HepG2 (cell line): ENCODE data around the gene HAUS1. TPM values are rescaled to one million over a fixed set of nuclear protein-coding genes. Genes with fewer than 3 reads are reported as not detected.

ENCODE experiments used
- FOSL1 ChIP-seq: sonication (generic); formaldehyde crosslinking; IDR thresholded peaks from 2 replicates; pipeline ENCODE4 v1.9.0; 2021; ENCODE audit warnings: missing genetic modification reagents, borderline replicate concordance
- MAFK ChIP-seq, 2 experiments: IDR thresholded peaks in 1 of 2; conservative IDR thresholded peaks in 1 of 2; 2 replicates each; pipeline ENCODE4 v1.6.1; 2011; ENCODE audit warnings: improper control_type of control experiment in 2 of 2, low read length in 2 of 2
- REL ChIP-seq: sonication (generic); formaldehyde crosslinking; conservative IDR thresholded peaks from 2 replicates; pipeline ENCODE4 v1.8.0; 2022; ENCODE audit warnings: mild to moderate bottlenecking, missing genetic modification reagents, moderate library complexity
- RFXAP ChIP-seq: sonication (generic); formaldehyde crosslinking; IDR thresholded peaks from 2 replicates; pipeline ENCODE4 v1.4.0; 2020; ENCODE audit warnings: missing genetic modification reagents, borderline replicate concordance
- RXRB ChIP-seq: IDR thresholded peaks from 2 replicates; pipeline ENCODE4 v1.6.1; 2016; ENCODE audit warnings: borderline replicate concordance, missing genetic modification reagents, missing compliant biosample characterization
- SIX1 ChIP-seq: sonication (generic); formaldehyde crosslinking; IDR thresholded peaks from 2 replicates; pipeline ENCODE4 v1.4.0; 2020; ENCODE audit warnings: missing genetic modification reagents, borderline replicate concordance
- SMARCC2 ChIP-seq: fragments of 450-650 bp; IDR thresholded peaks from 2 replicates; pipeline ENCODE4 v1.6.1; 2017; ENCODE audit warnings: antibody characterized with exemption, mild to moderate bottlenecking
- TEAD2 ChIP-seq: sonication (generic); formaldehyde crosslinking; IDR thresholded peaks from 2 replicates; pipeline ENCODE4 v1.9.0; 2021; ENCODE audit warnings: missing genetic modification reagents
- ZFYVE20 ChIP-seq: sonication (generic); formaldehyde crosslinking; IDR thresholded peaks from 2 replicates; pipeline ENCODE4 v1.8.0; 2023; ENCODE audit warnings: low read depth, mild to moderate bottlenecking, moderate library complexity, missing genetic modification reagents, borderline replicate concordance
- ZNF251 ChIP-seq: sonication (generic); formaldehyde crosslinking; IDR thresholded peaks from 2 replicates; pipeline ENCODE4 v1.9.0; 2021; ENCODE audit warnings: mild to moderate bottlenecking, missing genetic modification reagents
- ZNF749 ChIP-seq: sonication (generic); formaldehyde crosslinking; IDR thresholded peaks from 2 replicates; pipeline ENCODE4 v1.8.0; 2022; ENCODE audit warnings: mild to moderate bottlenecking, missing genetic modification reagents, moderate library complexity, borderline replicate concordance
- polyA plus RNA-seq, 8 experiments: library from polyadenylated mRNA; depleted of rRNA in 3 of 8; stranded (reverse) in 7 of 8; unstranded in 1 of 8; fragments of >200 nt; fragmentation: Illumina TruSeq in 4 of 8; extraction: Trizol in 4 of 8; gene quantifications; 2 replicates each; pipeline versions ENCODE4 v1.2.1 to v1.2.3, GENCODE V29; 2011 to 2016; ENCODE audit warnings: low read depth in 4 of 8, missing spikeins in 1 of 8, mixed read lengths in 1 of 8; ENCODE audit not compliant: insufficient read depth in 1 of 8
- total RNA-seq, 5 experiments: library from RNA; depleted of rRNA; stranded (reverse); fragments of >200 nt; fragmentation: Illumina TruSeq; extraction: Trizol; gene quantifications; 2 replicates each; pipeline ENCODE4 v1.2.3, GENCODE V29; 2016; ENCODE audit warnings: low read depth in 1 of 5
- TF ChIP-seq, protein P1 (sequence below): sonication (generic); formaldehyde crosslinking; IDR thresholded peaks from 2 replicates; pipeline ENCODE4 v1.4.0; 2020; ENCODE audit warnings: missing genetic modification reagents
- TF ChIP-seq, protein P2 (sequence below): IDR thresholded peaks from 2 replicates; pipeline ENCODE4 v1.6.1; 2012; ENCODE audit warnings: low read length, improper control_type of control experiment
- TF ChIP-seq, protein P3 (sequence below): sonication (generic); formaldehyde crosslinking; IDR thresholded peaks from 2 replicates; pipeline ENCODE4 v1.5.0; 2020; ENCODE audit warnings: missing genetic modification reagents
- TF ChIP-seq, protein P4 (sequence below): sonication (generic); formaldehyde crosslinking; IDR thresholded peaks from 2 replicates; pipeline ENCODE4 v1.8.1; 2023; ENCODE audit warnings: mild to moderate bottlenecking, moderate library complexity, missing genetic modification reagents
- TF ChIP-seq, protein P5 (sequence below): sonication (generic); formaldehyde crosslinking; IDR thresholded peaks from 2 replicates; pipeline ENCODE4 v1.5.0; 2020; ENCODE audit warnings: missing genetic modification reagents
- TF ChIP-seq, protein P6 (sequence below): sonication (generic); formaldehyde crosslinking; IDR thresholded peaks from 2 replicates; pipeline ENCODE4 v1.4.0; 2020; ENCODE audit warnings: missing genetic modification reagents

Gene HAUS1
- total and polyA plus RNA-seq, 2 of the 13 experiments (the other 11 are each of a cell fraction or from before 2014, with no cell fraction given) = 20.6 to 59.2 TPM

DNA sequence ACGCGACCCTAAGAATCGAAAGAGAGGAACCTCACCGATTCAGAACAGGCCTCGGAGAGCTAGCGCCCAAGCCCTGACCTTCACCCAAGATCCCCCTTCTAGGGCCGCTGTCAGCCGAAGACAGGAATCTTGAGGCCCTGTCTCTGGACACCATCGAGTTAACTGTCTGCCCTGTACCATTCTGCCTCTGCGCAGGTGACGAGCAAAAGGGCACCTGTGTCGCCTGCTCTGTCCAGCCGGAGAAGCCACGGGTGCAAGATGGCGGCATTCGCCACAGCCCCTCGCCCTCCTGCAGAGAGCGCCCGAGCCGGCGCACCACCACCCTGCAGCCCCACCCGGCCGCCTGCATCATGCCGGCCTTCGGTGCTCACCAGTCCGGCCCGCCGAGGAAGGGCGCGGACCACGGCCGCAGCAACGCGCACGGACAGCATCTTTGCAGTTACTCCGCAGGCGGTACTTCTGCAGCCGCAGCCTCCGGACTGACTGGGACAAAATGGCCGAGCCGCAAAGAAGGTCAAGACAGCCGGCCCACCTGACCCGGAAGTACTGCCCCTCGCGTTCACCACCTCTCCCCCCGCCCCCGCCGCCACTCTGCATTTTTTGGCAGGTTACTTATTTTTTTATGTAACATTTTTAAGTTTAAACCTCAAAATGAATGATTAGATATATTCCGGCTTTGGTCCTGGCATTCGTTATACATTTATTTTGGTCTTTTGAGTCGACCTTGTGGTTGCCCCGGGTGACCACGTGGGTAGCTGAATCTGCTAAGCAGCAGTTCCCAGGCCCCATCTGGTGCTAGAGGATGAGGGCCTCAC, 6.2 kb upstream of the HAUS1 start, which contains the start of gene ATP5F1A (continued):
- TF ChIP-seq, protein P1, sequence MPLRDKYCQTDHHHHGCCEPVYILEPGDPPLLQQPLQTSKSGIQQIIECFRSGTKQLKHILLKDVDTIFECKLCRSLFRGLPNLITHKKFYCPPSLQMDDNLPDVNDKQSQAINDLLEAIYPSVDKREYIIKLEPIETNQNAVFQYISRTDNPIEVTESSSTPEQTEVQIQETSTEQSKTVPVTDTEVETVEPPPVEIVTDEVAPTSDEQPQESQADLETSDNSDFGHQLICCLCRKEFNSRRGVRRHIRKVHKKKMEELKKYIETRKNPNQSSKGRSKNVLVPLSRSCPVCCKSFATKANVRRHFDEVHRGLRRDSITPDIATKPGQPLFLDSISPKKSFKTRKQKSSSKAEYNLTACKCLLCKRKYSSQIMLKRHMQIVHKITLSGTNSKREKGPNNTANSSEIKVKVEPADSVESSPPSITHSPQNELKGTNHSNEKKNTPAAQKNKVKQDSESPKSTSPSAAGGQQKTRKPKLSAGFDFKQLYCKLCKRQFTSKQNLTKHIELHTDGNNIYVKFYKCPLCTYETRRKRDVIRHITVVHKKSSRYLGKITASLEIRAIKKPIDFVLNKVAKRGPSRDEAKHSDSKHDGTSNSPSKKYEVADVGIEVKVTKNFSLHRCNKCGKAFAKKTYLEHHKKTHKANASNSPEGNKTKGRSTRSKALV (CRISPR knock-in tag) = 0 out of 2 replicates have a peak, but pooled peaks have one; percentile 67
- TF ChIP-seq MAFK (conservative IDR thresholded peaks at IDR 0.05 in 1 of 2, IDR thresholded peaks at IDR 0.05 in 1 of 2; ENCODE audit: low read length in 2 of 2) (no peak; a peak in 1 of 4 replicates), ZNF749 (CRISPR knock-in tag) (peak; percentile 54; the same call in 1 of the 2 replicates), REL (CRISPR knock-in tag) (no peak), FOSL1 (CRISPR knock-in tag) (no peak), RXRB (CRISPR knock-in tag) (peak; percentile 20; the same call in 1 of the 2 replicates), SIX1 (CRISPR knock-in tag) (no peak), TEAD2 (no peak), ZFYVE20 (CRISPR knock-in tag) (no peak), ZNF251 (CRISPR knock-in tag) (no peak), SMARCC2 (no peak), RFXAP (CRISPR knock-in tag) (peak; percentile 60; the same call in 1 of the 2 replicates)
- TF ChIP-seq, protein P2, sequence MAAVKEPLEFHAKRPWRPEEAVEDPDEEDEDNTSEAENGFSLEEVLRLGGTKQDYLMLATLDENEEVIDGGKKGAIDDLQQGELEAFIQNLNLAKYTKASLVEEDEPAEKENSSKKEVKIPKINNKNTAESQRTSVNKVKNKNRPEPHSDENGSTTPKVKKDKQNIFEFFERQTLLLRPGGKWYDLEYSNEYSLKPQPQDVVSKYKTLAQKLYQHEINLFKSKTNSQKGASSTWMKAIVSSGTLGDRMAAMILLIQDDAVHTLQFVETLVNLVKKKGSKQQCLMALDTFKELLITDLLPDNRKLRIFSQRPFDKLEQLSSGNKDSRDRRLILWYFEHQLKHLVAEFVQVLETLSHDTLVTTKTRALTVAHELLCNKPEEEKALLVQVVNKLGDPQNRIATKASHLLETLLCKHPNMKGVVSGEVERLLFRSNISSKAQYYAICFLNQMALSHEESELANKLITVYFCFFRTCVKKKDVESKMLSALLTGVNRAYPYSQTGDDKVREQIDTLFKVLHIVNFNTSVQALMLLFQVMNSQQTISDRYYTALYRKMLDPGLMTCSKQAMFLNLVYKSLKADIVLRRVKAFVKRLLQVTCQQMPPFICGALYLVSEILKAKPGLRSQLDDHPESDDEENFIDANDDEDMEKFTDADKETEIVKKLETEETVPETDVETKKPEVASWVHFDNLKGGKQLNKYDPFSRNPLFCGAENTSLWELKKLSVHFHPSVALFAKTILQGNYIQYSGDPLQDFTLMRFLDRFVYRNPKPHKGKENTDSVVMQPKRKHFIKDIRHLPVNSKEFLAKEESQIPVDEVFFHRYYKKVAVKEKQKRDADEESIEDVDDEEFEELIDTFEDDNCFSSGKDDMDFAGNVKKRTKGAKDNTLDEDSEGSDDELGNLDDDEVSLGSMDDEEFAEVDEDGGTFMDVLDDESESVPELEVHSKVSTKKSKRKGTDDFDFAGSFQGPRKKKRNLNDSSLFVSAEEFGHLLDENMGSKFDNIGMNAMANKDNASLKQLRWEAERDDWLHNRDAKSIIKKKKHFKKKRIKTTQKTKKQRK = no peak
- TF ChIP-seq, protein P3, sequence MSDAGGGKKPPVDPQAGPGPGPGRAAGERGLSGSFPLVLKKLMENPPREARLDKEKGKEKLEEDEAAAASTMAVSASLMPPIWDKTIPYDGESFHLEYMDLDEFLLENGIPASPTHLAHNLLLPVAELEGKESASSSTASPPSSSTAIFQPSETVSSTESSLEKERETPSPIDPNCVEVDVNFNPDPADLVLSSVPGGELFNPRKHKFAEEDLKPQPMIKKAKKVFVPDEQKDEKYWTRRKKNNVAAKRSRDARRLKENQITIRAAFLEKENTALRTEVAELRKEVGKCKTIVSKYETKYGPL = peak; percentile 66; the same call in 1 of the 2 replicates
- TF ChIP-seq, protein P4, sequence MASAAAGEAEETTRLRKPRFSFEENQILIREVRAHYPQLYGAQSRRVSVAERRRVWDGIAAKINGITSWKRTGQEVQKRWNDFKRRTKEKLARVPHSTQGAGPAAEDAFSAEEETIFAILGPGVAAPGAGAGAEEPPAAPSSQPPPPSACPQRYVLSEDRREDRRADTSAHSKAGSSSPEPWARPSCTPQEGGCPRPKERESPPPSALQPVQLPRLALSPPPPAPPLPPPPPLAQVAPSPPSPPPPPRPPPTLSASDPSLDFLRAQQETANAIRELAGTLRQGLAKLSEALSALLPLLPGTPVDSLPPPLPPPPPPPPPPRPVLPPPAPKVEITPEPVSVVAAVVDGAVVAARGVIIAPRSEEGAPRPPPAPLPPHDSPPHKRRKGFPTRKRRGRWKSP (CRISPR knock-in tag) = peak; percentile 60
- TF ChIP-seq, protein P5, sequence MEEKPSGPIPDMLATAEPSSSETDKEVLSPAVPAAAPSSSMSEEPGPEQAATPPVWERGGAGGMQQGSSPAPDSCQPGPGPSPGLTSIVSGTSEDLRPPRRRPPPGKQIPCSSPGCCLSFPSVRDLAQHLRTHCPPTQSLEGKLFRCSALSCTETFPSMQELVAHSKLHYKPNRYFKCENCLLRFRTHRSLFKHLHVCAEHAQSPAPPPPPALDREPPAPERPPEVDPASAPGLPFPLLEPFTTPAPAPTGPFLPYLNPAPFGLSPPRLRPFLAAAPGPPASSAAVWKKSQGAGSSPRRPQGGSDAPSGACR (CRISPR knock-in tag) = no peak; the same call in 1 of the 2 replicates
- TF ChIP-seq, protein P6, sequence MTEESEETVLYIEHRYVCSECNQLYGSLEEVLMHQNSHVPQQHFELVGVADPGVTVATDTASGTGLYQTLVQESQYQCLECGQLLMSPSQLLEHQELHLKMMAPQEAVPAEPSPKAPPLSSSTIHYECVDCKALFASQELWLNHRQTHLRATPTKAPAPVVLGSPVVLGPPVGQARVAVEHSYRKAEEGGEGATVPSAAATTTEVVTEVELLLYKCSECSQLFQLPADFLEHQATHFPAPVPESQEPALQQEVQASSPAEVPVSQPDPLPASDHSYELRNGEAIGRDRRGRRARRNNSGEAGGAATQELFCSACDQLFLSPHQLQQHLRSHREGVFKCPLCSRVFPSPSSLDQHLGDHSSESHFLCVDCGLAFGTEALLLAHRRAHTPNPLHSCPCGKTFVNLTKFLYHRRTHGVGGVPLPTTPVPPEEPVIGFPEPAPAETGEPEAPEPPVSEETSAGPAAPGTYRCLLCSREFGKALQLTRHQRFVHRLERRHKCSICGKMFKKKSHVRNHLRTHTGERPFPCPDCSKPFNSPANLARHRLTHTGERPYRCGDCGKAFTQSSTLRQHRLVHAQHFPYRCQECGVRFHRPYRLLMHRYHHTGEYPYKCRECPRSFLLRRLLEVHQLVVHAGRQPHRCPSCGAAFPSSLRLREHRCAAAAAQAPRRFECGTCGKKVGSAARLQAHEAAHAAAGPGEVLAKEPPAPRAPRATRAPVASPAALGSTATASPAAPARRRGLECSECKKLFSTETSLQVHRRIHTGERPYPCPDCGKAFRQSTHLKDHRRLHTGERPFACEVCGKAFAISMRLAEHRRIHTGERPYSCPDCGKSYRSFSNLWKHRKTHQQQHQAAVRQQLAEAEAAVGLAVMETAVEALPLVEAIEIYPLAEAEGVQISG (CRISPR knock-in tag) = peak; percentile 91
